ENCODE results near the gene PAM16.

PAM16 gene

DNA sequence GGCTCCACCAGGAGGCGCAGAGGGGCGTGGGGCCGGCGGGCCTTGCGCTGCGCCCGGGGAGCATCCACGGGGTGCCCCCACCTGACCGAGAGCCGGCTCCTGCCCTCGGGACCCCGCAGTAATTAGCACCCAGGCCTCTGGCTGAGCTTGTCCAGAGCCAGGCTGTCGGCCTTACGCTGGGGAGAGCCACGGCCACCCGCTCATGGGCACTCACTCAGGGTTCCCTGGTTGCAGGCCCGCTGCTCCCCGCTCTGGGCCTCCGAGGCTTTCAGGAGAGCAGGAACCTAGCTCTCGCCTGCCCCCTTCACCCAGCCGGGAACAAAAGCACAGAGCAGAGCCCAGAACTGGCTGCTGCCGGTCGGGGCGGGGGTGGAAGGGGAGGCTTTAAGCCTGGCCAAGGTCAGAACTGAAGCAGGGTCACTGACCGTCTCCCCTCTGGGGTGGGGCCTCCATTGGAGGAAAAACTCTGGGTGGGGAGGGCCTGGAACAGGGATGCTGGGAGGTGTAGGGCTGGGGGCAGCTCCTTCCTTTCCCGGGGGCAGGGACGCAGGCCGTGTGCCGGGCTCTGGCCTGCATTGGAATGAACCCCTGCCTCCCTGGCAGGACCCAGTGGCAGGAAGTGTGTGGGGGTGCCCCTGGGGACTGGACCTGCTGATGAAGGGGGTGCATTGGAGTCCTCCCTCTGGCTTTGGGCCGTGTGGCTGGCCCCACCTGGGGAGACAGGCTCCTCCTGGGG, 22.9 kb downstream of the PAM16 start:
- peak overlapping the region; percentile 35 for H3K4me3 ChIP-seq (ENCODE audit: low read depth, low read length)
- TF ChIP-seq, protein P1, sequence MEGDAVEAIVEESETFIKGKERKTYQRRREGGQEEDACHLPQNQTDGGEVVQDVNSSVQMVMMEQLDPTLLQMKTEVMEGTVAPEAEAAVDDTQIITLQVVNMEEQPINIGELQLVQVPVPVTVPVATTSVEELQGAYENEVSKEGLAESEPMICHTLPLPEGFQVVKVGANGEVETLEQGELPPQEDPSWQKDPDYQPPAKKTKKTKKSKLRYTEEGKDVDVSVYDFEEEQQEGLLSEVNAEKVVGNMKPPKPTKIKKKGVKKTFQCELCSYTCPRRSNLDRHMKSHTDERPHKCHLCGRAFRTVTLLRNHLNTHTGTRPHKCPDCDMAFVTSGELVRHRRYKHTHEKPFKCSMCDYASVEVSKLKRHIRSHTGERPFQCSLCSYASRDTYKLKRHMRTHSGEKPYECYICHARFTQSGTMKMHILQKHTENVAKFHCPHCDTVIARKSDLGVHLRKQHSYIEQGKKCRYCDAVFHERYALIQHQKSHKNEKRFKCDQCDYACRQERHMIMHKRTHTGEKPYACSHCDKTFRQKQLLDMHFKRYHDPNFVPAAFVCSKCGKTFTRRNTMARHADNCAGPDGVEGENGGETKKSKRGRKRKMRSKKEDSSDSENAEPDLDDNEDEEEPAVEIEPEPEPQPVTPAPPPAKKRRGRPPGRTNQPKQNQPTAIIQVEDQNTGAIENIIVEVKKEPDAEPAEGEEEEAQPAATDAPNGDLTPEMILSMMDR (IDR thresholded peaks at IDR 0.05; ENCODE audit: low read depth, low read length): peak; percentile 46; the same call in 1 of the 2 replicates

DNA sequence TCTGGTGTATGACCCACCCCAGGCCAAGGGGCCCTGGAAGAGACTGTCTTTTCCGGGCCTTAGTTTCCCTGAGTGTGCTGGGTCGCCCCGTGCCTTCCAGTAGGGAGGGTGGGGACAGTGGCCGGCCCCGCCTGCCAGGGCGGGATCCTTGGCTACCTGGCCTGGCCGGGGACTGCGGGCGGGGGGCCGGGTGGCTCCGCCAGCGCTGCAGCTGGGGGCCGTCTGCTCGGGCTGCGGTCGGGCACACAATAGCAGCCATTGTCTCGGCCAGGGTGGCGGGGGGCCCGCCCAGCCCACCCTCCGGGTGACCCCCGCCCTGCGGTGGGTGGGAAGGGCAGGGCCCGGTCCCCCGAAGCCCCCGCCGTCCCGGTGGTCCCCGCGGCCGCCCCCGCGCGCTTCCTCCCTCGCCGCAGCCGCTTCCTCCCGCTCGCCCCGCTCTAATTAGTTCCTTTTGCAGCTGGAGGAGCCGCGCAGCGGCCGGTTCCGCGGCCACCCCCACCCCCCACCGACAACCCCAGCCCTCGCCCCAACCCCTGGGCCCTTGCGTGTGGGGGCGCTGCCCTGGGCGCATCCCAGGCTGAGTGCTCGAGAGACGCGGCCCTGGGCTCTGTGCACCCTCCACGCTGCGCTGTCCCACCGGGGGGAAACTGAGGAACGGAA, 23.6 kb downstream of the PAM16 start:
- TF ChIP-seq, protein P1 (IDR thresholded peaks at IDR 0.05; ENCODE audit: low read depth, low read length): no peak

DNA sequence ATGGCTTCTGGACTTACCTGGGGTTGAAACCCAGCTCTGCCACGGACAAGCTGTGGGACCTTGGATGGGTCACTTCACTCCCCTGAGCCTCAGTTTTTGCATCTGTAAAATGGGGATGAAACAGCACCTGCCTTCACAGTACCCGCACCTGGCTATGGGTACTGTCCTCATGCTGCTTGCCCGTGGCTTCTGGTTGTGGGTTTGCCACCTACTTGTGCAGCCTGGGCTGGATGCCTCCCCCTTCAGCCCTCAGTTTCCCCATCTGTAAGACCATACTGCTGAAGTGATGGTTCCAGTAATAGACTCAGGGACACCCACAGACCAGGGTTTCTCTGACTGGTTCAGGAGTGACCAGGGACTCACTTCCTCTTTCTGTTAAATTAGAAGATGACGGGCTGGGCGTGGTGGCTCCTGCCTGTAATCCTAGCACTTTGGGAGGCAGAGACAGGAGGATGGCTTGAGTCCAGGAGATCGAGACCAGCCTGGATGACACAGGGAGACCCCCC, 25.8 kb downstream of the PAM16 start:
- TF ChIP-seq, protein P1 (IDR thresholded peaks at IDR 0.05; ENCODE audit: low read depth, low read length): no peak
- no peak overlapping the region for H3K4me3 ChIP-seq (ENCODE audit: low read depth, low read length)

More for the DNA sequence above, 23.6 kb downstream of the PAM16 start:
- H3K4me3 ChIP-seq (ENCODE audit: low read depth, low read length): peak overlapping the region; percentile 35

DNA sequence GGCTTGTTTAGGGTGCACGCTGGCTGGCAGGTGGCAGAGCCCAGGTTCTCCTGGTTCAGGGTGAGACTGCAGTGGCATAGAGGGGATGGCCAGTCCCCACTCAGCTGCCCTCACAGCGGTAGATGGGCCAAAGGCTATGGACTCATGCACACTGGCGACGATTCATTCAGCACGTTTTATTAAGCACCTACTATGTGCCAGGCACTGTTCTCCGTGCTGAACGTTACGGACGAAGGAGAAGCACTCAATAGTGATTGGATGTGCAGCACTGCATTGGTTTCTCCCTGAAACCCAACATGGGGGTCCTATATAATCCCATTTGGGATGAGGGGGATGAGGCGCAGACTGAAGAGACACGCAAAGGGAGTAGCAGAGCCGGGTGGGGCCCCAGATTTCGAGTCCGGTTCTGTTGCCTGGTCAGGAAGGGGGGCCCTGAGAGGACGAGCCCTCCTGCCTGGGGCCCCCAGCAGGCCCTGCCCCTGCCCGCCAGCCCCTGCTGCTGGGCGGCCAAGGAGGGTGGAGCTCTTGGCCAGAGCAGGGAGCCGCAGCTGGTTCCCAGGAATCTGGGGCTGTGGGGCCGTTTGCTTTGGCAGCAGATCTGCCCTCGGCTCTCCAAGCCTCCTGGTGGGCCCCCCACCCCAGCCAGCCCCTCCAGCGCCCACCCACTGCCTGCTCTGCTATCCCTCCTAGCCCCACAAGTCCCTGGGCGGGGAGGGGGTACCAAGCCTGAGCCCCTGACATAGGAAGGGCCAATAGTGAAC, 26.4 kb downstream of the PAM16 start:
- TF ChIP-seq, protein P1 (IDR thresholded peaks at IDR 0.05; ENCODE audit: low read depth, low read length): no peak
- H3K4me3 ChIP-seq (ENCODE audit: low read depth, low read length): no peak overlapping the region

DNA sequence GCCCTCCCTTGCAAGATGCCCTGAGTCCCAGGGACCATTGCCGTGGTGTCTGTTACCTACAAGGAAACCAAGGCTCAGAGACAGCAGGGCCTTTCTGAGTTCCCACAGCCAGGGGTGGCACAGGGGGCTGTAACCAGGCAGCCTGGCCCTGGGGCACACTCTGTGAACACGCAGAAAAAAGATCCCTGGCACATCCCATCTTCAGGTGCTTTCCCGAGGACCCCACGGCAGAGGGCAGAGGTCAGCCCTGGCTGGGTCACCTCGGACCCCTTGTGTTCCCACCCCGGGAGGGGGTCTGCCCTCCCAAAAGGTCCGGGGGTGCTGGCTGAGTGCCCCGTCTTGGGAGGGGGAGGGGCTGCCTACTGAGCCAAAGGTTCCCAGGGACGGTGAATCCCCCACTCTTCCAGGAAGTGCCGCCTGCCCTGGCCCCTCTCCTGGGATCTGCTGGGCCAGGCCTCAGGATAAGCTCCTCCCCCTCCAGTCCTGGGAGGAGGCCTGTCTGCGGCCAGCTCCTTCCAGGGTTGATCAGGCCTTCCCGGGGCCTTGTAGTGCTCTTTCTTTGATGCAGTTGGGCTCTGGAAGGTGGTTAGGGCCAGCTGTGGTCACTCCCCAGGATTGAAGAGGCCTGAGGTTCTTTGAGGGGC, 27.2 kb downstream of the PAM16 start:
- H3K4me3 ChIP-seq (ENCODE audit: low read depth, low read length): no peak overlapping the region
- TF ChIP-seq, protein P1 (IDR thresholded peaks at IDR 0.05; ENCODE audit: low read depth, low read length): no peak

DNA sequence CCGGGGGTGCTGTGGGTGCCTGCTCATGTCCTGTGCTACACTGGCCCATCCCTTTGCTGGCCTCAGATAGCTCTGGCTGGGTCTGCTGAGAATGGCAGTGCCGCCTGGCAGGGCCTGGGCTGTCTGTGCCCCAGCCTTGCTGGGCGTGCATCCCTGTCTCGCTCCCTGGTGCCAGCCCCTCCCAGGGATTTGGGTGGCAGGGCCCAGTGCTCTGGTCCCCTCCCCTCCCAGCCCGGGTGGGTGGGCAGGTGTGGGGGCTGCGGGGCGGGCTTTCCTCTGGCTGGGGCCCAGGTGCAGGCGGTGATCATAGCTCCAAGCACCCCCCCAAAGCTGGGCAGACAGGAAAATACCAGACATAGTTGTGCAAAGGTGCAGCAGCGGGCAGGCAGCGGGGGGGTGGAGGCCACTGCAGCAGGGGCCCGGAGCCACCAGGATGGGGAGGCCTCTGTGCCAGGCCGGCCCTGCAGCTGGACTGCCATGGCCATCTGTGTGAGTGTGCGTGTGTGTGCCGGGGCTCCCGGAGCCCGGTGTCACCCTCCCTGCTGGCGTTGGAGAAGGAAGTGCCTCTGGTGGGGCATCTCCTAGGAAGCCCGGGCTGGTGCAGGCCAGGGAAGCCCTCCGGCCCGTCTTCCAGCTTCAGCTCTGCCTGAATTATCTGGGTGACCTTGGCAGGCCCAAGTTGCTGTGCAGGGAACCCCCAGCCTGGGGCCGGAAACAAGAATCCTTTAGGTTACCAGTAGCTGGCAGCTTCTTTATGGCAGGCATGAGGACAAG, 27.9 kb downstream of the PAM16 start:
- TF ChIP-seq, protein P1 (IDR thresholded peaks at IDR 0.05; ENCODE audit: low read depth, low read length): no peak
- no peak overlapping the region for H3K4me3 ChIP-seq (ENCODE audit: low read depth, low read length)
